ENCODE results near the gene SLC25A22. TPM values are rescaled to one million over a fixed set of nuclear protein-coding genes. Genes with fewer than 3 reads are reported as not detected.

SLC25A22 gene
- total and polyA plus RNA-seq, 9 of the 15 experiments (the other 6 are each of a cell fraction or from before 2014, with no cell fraction given): 0.41 to 55.4 (median 11.4) TPM

DNA sequence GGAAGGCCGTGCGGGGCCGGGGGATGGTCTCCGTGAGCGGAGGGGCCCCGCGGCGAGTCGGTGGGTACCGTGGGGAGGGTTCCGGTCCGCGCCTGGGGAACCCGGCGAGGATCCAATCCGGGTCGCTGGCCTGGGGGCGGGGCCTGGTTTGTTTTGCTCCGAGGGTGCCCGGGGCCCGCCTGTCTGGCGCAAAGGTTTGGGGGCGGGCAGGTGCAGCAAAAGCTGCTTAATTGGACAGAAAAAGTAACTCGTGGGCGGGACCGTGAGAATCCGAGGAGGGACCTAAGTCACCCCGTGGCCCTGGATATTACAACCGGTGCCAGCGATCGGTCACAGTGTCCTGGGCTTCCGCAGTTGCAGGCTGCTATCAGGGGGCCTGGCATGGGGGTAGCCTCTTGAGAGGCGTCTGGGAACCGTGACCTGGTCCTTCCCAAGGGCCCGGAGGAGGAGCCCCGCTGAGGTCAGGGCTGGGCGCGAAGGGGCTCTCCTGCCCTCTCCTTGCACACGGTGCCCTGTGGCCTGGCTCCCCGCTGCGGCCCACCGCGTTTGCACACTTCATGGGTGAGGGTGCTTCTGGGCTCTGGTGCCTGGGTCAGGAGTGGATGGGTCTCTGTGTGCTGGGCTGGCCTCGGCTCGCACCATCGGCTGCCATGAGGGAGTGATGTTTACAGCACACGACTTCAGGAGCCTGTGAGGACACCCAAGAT is 22.0 kb upstream of the SLC25A22 start (continued):
- TF ChIP-seq TBL1XR1 (IDR thresholded peaks at IDR 0.05; ENCODE audit: low read length in 2 of 2) (no peak), XRCC5 (IDR thresholded peaks at IDR 0.05; ENCODE audit: low read depth, low read length) (no peak), RBFOX2 (IDR thresholded peaks at IDR 0.05; ENCODE audit: low read depth, low read length) (peak; percentile 66), CEBPB (tag; IDR thresholded peaks at IDR 0.05) (no peak), POLR2G (IDR thresholded peaks at IDR 0.05; ENCODE audit: low read depth, low read length) (peak; percentile 24), IRF2 (CRISPR knock-in tag; IDR thresholded peaks at IDR 0.05) (no peak), NFRKB (IDR thresholded peaks at IDR 0.05; ENCODE audit: low read depth) (no peak), BHLHE40 (IDR thresholded peaks at IDR 0.05; ENCODE audit: low read length) (no peak), FOXK1 (CRISPR knock-in tag; IDR thresholded peaks at IDR 0.05; ENCODE audit: borderline replicate concordance) (no peak), CCAR2 (IDR thresholded peaks at IDR 0.05; ENCODE audit: low read depth, low read length) (no peak), POLR2AphosphoS5 (IDR thresholded peaks at IDR 0.05; ENCODE audit: control insufficient read depth, insufficient read depth, low read depth, low read length) (no peak), CUX1 (CRISPR knock-in tag; IDR thresholded peaks at IDR 0.05) (no peak), E4F1 (CRISPR knock-in tag; IDR thresholded peaks at IDR 0.05; ENCODE audit: borderline replicate concordance) (no peak), SRF (CRISPR knock-in tag; IDR thresholded peaks at IDR 0.05) (no peak), MIER1 (IDR thresholded peaks at IDR 0.05; ENCODE audit: low read depth) (no peak), ZBTB7A (IDR thresholded peaks at IDR 0.05; ENCODE audit: borderline replicate concordance, control insufficient read depth, low read depth, low read length) (0 out of 2 replicates have a peak, but pooled peaks have one; percentile 12), RBM22 (IDR thresholded peaks at IDR 0.05; ENCODE audit: low read depth, low read length, poor library complexity, severe bottlenecking) (peak; percentile 44)
- TF ChIP-seq, protein P1, sequence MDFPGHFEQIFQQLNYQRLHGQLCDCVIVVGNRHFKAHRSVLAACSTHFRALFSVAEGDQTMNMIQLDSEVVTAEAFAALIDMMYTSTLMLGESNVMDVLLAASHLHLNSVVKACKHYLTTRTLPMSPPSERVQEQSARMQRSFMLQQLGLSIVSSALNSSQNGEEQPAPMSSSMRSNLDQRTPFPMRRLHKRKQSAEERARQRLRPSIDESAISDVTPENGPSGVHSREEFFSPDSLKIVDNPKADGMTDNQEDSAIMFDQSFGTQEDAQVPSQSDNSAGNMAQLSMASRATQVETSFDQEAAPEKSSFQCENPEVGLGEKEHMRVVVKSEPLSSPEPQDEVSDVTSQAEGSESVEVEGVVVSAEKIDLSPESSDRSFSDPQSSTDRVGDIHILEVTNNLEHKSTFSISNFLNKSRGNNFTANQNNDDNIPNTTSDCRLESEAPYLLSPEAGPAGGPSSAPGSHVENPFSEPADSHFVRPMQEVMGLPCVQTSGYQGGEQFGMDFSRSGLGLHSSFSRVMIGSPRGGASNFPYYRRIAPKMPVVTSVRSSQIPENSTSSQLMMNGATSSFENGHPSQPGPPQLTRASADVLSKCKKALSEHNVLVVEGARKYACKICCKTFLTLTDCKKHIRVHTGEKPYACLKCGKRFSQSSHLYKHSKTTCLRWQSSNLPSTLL (IDR thresholded peaks at IDR 0.05): no peak

Measured in K562 (cell line).